OCI-LY1 (cell line): Measurements from ENCODE around the gene PDS5B.

ENCODE experiments used
- EZH2 ChIP-seq: fragments of 200-600 bp; sonication (generic), shearing (Covaris generic); IDR thresholded peaks from 2 replicates; pipeline ENCODE4 v1.8.0; 2017; ENCODE audit warnings: borderline replicate concordance, mixed run types, mild to moderate bottlenecking, antibody characterized with exemption, low read length, moderate library complexity, mixed read lengths
- TF ChIP-seq, protein P1 (sequence below): fragments of 200-600 bp; sonication (generic), shearing (Covaris generic); IDR thresholded peaks from 2 replicates; pipeline ENCODE4 v1.5.1; 2017; ENCODE audit warnings: mild to moderate bottlenecking, antibody characterized with exemption, low read length, moderate library complexity, mixed read lengths

DNA sequence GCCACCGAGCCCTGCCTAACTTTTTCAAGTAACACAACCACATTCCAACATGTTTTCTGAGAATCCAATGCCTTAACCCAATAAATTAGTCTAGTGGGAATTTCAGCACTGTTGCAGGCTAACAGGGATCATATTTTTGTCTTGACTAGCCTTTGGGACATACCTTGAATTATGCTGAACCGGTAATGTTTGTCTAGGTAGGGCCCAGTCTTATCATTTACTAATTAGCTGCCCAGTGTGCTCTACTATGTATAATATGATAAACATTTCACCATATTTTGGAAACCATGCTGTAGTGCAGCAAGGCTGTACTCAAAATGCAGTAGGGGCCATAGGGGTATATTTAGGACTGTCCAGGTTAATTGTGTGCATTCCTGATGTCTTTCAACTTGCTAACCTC is 3.3 kb upstream of the PDS5B start:
- TF ChIP-seq, protein P1, sequence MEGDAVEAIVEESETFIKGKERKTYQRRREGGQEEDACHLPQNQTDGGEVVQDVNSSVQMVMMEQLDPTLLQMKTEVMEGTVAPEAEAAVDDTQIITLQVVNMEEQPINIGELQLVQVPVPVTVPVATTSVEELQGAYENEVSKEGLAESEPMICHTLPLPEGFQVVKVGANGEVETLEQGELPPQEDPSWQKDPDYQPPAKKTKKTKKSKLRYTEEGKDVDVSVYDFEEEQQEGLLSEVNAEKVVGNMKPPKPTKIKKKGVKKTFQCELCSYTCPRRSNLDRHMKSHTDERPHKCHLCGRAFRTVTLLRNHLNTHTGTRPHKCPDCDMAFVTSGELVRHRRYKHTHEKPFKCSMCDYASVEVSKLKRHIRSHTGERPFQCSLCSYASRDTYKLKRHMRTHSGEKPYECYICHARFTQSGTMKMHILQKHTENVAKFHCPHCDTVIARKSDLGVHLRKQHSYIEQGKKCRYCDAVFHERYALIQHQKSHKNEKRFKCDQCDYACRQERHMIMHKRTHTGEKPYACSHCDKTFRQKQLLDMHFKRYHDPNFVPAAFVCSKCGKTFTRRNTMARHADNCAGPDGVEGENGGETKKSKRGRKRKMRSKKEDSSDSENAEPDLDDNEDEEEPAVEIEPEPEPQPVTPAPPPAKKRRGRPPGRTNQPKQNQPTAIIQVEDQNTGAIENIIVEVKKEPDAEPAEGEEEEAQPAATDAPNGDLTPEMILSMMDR, result no peak
- no peak for TF ChIP-seq EZH2
